ENCODE results near the gene LPAR6. TPM values are rescaled to one million over a fixed set of nuclear protein-coding genes. Genes with fewer than 3 reads are reported as not detected.

LPAR6 gene
- total RNA-seq, 1 donor from 2014 or later, result 10.5 TPM

- DNase-seq (ENCODE audit: low read depth), result no peak
Measured at GRCh38 chr13:48377857-48378256, 35.1 kb downstream of the LPAR6 start.

GRCh38 chr13:48370815-48371214 lies 42.1 kb downstream of the LPAR6 start:
- DNase-seq (ENCODE audit: low read depth), result no peak

- no peak for DNase-seq (ENCODE audit: low read depth)
Measured at GRCh38 chr13:48369988-48370387, 42.9 kb downstream of the LPAR6 start.

Other genes starting within 250 kb of the LPAR6 start
- gene ITM2B, start 179.9 kb downstream of the LPAR6 start, total RNA-seq, result 187 and 214 TPM in 2 replicates
- gene RB1, start 109.4 kb downstream of the LPAR6 start, total RNA-seq, result 54.2 and 58.1 TPM in 2 replicates
- gene RCBTB2, start 120.0 kb upstream of the LPAR6 start, total RNA-seq, result 18.5 and 19.8 TPM in 2 replicates
- gene CYSLTR2, start 240.8 kb upstream of the LPAR6 start, total RNA-seq, result not detected in 2 replicates

Measured in myocyte (in vitro differentiated cells).